ENCODE data around the gene AP2A2. TPM values are rescaled to one million over a fixed set of nuclear protein-coding genes. Genes with fewer than 3 reads are reported as not detected.

The AP2A2 gene
- total RNA-seq, 1 experiment from 2014 or later, result 42.6 TPM

DNA sequence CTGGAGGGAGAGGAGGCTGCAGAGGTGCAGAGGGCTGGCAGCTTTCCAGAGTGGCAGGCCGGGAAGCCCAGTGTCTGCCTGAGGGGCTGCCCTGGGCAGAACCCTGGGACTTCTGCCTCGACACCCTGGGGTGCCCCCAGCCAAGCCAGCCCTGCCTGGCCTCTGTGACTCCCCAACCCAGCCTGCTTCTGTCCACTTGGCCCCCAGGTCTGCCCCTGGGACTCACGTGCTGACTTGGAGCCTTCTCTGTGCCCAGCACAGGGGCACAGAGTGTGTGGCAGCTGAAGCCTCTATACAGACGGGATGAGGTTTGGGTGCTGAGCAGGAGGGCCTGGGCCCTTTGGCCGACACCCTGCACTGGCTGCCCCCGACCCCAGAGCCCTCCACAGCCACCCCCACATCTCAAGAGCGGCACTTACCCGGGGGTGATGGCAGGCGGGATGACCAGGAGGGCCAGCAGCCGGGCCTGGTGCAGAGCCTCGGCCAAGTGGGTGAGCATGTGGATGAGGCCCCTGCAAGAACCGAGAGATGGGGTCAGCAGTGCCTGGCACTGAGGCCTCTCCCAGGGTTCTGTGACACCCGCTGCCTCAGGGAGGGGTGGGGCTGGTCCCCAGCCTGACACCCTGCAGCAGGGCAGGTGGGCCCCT lies 32.5 kb upstream of the AP2A2 start:
- DNase-seq, result no peak
- no peak overlapping the region for H3K27ac ChIP-seq
- peaks cover 33% of the 10 kb centered on the region for H3K4me1 ChIP-seq
- H3K4me3 ChIP-seq, result no peak overlapping the region
- H3K36me3 ChIP-seq, result no peaks in the 10 kb centered on the region
- H3K9me3 ChIP-seq (replicated peaks), result no peaks in the 10 kb centered on the region
- no peaks in the 10 kb centered on the region for H3K27me3 ChIP-seq

DNA sequence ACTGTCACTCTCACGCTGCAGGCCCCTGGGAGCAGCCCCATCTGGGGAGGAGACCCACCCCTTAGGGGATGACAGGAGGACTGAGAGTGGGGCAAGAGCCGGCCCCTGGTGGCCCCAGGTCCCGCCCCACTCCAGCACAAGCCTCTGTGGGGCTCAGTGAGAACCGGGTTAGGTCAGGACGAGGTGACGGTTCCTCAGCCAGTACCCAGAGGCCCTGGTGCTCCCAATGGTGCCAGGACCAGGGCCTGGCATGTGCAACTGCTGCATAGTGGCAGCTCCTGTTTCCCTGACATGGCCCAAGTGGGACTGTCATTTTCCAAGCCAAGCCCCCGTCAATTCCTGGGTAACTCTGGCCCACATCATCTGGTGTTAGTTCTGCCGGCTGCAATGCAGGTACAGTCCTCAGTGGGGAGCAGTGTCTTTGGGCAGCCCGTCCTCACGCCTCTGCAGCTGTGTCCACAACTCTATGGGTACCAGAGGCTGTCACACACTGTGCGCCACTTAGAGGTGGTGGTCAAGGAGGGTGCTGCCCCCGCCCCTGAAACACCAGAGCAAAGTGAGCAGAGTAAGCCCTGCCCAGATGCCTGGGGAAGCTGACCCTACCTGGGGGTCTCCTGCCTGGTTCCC lies 31.0 kb upstream of the AP2A2 start:
- H3K27ac ChIP-seq, result no peak overlapping the region
- no peak for DNase-seq
- H3K9me3 ChIP-seq (replicated peaks), result no peaks in the 10 kb centered on the region
- peaks cover 12% of the 10 kb centered on the region; the same call in 1 of the 2 replicates for H3K36me3 ChIP-seq
- H3K4me1 ChIP-seq, result peaks cover 24% of the 10 kb centered on the region
- H3K4me3 ChIP-seq, result no peak overlapping the region
- H3K27me3 ChIP-seq, result no peaks in the 10 kb centered on the region

DNA sequence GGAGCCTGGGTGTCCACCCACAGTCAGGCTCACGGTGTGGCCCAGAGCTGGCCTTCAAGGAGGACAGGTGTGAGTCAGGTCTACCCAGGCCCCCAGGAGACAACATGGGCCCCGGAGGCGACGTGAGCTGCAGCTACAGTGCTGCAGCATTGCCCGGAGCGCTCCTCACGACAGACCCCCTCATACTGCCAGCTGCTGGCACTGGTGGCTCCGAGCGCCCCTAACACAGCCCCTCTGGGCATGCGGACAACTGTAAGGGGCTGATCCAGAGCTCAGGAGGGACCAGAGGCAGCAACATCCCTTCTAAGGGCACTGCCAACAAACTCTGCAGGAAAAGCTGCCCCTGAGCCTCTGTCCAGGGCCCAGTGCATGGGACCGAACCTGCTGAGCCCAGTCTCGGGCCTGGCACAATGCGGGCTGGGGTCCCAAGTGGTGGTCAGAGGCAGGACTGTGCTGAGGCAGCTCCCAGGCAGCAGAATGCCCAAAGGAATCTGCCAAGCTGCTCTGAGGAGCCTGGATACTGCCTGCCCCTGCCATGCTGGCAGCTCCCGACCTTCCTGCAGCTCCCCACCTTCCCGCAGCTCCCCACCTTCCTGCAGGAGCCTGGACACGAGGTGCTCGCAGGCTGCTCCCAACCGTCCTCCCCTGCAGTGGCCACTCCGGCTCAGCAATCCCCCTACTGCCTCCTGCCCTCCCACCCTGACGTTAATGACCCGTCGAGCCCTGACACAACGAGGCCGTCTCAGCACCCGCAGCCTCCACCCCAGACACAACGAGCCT lies 30.1 kb upstream of the AP2A2 start:
- Histone ChIP-seq H3K4me1 (peaks cover 16% of the 10 kb centered on the region), H3K36me3 (peaks cover 20% of the 10 kb centered on the region; the same call in 1 of the 2 replicates), H3K9me3 (replicated peaks) (no peaks in the 10 kb centered on the region), H3K27ac (no peak overlapping the region), H3K4me3 (no peak overlapping the region), H3K27me3 (no peaks in the 10 kb centered on the region)
- no peak for DNase-seq

DNA sequence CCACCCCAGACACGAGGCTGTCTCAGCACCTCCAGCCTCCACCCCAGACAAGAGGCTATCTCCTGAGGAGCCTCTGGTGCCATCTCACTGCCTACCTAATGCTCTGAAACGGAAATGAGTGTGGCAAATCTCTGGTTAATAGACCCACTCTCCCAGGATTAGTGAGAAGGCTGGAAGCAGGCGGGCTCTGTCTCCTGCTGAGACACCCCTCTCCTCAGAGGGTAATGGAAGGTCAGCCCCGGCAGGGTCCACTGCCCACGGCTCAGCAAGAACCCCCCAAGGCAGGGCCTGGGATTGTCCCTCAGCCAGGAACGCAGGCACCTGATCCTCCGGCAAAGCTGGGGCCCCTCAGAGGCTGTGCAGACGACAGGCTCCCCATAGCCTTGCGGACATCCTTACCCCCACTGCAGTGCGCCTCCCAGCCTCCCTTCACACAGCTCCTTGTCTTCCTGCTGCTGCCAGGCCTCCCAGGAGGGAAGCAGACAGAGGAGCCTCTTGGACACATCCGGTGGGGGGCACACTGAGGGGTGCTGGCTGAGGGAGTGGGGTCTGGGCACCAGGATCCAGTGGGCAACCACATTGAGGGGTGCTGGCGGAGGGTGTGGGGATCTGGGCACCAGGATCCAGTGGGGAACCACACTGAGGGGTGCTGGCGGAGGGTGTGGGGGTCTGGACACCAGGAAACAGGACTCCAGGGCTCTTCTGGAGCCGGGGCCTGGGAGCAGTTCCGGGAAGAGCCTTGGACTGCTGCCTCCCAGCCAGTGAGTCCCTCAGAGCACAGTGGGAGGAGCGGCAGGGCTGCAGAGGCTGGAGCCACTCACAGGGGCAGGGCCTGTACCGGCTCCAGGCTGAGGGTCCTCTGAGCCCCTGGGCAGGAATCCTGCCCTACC lies 28.2 kb upstream of the AP2A2 start:
- Histone ChIP-seq H3K9me3 (replicated peaks) (no peaks in the 10 kb centered on the region), H3K36me3 (peaks cover 26% of the 10 kb centered on the region; the same call in 1 of the 2 replicates), H3K27ac (no peak overlapping the region)

DNA sequence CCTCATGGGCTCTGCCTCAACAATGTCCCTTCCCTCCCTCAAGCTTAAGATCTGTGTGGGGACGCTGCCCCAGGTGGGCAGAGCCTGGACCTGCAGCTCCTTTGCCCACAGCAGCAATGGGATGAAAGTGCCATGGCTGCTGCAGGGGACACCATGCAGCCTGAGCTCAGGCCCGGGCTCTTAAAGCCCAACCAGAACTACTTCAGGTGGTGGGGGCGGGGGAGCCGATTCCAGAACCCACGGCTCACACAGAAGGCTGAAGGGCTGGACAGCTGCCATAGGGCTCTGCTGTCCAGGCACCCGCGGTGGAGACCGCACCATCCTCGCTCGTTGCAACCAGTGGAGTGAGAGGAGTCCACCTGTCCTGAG lies 27.5 kb upstream of the AP2A2 start:
- no peak overlapping the region for H3K27ac ChIP-seq
- DNase-seq, result peak; percentile 42 to 60
- peaks cover 29% of the 10 kb centered on the region; the same call in 1 of the 2 replicates for H3K36me3 ChIP-seq

More for the DNA sequence above, 28.2 kb upstream of the AP2A2 start:
- no peak overlapping the region for H3K4me3 ChIP-seq
- no peak for DNase-seq
- H3K4me1 ChIP-seq, result no peaks in the 10 kb centered on the region; the same call in 1 of the 2 replicates
- H3K27me3 ChIP-seq, result no peaks in the 10 kb centered on the region

DNA sequence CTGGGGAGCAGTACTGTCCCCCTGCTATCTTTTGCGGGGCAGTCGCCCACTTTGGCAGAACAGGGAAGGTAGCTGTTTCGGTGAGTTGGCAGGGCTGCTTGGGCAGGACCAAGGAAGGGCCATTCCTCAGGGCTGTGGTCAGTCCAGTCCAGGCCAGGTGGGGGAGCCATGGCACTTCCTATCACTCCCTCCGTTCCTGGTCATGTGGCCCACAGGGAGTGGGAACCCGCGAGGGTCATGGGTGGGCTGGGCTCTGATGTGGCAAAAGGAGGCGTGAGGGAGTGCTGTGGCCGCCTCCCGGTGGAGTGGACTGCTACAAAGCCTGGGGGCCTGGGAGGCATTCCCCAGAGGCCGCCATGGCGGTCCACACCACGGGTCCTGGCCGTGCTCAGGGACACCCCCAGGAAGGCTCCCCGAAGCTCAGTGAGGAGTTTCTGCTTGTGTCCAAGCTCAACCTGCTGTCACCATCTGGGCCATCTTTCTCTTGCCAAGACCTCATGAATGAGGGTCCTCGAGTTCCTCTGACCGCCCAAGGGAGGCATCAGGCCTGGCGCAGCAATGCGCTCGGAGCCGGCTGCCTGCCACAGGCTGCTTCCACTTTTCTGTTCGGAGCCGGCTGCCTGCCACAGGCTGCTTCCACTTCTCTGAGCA lies 27.0 kb upstream of the AP2A2 start:
- H3K4me3 ChIP-seq, result no peak overlapping the region
- no peak overlapping the region for H3K27ac ChIP-seq
- H3K9me3 ChIP-seq (replicated peaks), result no peaks in the 10 kb centered on the region
- H3K36me3 ChIP-seq, result peaks cover 29% of the 10 kb centered on the region; the same call in 1 of the 2 replicates
- no peaks in the 10 kb centered on the region for H3K27me3 ChIP-seq
- peak; percentile 42 to 48 for DNase-seq
- H3K4me1 ChIP-seq, result no peaks in the 10 kb centered on the region

More for the DNA sequence above, 27.5 kb upstream of the AP2A2 start:
- no peaks in the 10 kb centered on the region for H3K9me3 ChIP-seq (replicated peaks)
- no peaks in the 10 kb centered on the region for H3K27me3 ChIP-seq
- no peaks in the 10 kb centered on the region for H3K4me1 ChIP-seq
- H3K4me3 ChIP-seq, result no peak overlapping the region

DNA sequence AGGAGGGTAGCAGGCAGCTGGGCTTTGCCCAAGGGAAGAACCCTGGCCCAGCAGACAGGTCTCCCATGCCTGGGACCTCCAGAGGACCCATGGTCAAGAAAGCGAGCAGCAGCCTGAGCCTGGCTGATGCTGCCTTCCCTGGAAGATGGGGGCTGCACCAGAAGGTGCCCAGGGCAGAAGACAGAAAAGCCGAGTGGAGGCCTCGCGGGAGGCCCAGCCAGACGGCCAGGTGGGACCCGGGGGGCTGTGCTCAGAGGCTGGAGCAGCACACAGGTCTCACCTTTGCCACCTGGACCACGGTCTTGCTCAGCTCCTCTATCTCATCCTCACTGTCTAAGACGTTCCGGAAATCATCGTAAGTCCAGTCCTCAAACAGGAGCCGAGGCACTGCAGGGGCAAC lies 25.9 kb upstream of the AP2A2 start:
- peaks cover 36% of the 10 kb centered on the region; the same call in 1 of the 2 replicates for H3K36me3 ChIP-seq

DNA sequence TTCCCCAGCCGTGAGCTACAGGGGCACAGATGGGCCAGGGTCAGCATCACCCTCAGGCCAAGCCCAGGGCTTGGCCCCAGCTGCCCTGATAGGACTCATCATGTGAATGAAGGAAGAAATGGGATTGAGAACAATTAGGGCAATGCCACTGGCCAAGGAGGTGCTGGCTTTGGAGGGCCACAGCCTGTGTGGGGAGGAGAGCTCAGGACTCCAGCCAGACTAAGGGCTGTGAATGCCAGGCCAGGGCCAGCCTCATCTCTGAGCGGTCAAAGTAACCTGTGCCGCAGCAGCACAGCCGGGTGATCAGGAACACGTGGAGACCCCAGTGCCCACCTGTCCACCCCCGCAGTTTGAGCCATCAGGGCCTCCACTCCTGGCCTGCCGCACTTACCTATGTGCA lies 25.1 kb upstream of the AP2A2 start:
- H3K4me3 ChIP-seq, result no peak overlapping the region
- H3K4me1 ChIP-seq, result no peaks in the 10 kb centered on the region
- peaks cover 36% of the 10 kb centered on the region; the same call in 1 of the 2 replicates for H3K36me3 ChIP-seq
- no peak overlapping the region for H3K27ac ChIP-seq
- no peak for DNase-seq
- no peaks in the 10 kb centered on the region for H3K9me3 ChIP-seq (replicated peaks)
- no peaks in the 10 kb centered on the region for H3K27me3 ChIP-seq

More for the DNA sequence above, 25.9 kb upstream of the AP2A2 start:
- no peak for DNase-seq
- Histone ChIP-seq H3K27ac (no peak overlapping the region), H3K4me1 (no peaks in the 10 kb centered on the region), H3K27me3 (no peaks in the 10 kb centered on the region), H3K4me3 (no peak overlapping the region), H3K9me3 (replicated peaks) (no peaks in the 10 kb centered on the region)

DNA sequence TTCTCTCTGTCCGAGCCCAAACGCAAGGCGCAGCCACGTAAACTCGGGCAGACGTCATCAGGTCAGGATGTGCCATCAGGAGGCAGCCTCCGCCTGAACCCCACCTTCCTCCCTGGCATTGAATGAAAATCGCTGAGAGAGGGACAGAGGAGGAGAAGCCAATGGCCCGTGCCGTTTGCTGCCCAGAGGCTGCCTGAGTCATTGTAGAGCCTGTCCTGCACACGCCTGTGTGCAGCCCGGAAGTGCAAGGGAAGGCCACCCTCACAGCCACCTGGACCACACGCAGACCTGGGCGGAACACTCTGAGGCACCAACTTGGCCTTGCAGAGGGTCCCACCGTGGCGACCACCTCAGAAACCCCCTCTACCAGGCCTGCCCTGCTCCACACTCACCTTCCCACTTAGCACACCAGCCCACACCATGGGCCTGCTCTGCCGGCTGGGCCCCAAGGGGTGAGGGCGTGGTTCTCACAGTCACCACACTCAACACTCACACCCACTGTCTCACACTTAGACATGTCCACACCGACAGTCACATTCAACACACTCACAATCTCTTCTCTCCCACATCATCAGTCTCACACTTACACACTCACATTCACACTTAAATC lies 24.1 kb upstream of the AP2A2 start:
- Histone ChIP-seq H3K27me3 (no peaks in the 10 kb centered on the region), H3K4me1 (no peaks in the 10 kb centered on the region), H3K4me3 (no peak overlapping the region), H3K9me3 (replicated peaks) (no peaks in the 10 kb centered on the region), H3K27ac (no peak overlapping the region), H3K36me3 (peaks cover 36% of the 10 kb centered on the region; the same call in 1 of the 2 replicates)
- no peak for DNase-seq

DNA sequence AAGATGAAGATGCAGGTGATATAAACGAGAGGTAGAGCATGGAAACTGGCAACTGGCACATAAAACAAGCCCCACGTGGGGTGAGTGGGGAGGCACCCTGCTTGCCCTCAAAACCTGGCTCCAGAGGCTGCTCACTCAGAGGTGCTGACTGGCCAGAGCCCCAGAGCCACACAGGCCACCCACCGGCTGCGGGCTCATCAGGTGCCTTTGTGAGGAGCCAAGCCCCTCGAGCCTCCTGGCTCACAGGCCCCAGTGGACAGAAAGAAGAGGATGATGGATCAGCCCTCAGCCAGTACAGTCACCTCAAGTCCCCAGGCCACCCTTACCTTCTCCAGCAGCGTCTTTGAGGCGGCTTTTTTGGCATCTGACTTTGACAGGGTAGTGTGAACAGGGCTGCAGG lies 21.3 kb upstream of the AP2A2 start:
- H3K9me3 ChIP-seq (replicated peaks), result no peaks in the 10 kb centered on the region
- H3K4me1 ChIP-seq, result no peaks in the 10 kb centered on the region
- H3K4me3 ChIP-seq, result no peak overlapping the region
- no peaks in the 10 kb centered on the region for H3K27me3 ChIP-seq
- H3K27ac ChIP-seq, result no peak overlapping the region
- H3K36me3 ChIP-seq, result peaks cover 29% of the 10 kb centered on the region; the same call in 1 of the 2 replicates
- DNase-seq, result no peak

DNA sequence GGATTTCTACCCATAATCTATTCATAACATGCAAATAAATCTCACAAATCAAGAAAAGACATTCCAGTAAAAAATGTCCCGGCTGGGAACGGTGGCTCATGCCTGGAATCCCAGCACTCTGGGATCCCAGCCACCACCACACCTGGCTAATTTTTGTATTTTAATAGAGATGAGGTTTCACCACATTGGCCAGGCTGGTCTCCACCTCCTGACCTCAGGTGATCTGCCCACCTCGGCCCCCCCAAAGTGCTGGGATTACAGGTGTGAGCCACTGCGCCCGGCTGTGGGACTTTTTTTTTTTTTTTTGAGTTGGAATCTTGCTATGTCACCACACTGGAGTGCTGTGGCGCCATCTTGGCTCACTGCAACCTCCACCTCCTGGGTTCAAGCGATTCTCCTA lies 19.7 kb upstream of the AP2A2 start:
- H3K36me3 ChIP-seq, result peaks cover 17% of the 10 kb centered on the region; the same call in 1 of the 2 replicates

DNA sequence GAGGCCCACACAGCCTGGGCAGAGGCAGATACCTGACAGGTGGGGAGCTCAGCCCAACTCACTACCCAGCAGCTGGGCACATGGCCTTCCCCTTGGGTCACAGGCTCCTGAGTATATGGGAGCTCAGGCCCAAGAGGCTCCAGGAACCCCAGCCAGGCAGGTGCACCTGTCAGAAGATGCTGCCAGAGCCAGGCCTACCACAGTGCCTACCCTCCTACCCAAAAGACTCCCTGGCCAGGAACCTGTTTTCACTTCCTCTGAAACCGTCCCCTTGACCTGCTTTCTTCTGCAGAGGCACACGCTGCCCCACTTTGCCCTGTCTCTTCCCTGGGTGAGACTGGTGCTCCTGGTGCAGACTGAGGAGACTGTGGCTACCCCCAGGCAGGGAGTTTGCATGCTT lies 18.0 kb upstream of the AP2A2 start:
- peaks cover 13% of the 10 kb centered on the region; the same call in 1 of the 2 replicates for H3K36me3 ChIP-seq
- H3K4me3 ChIP-seq, result no peak overlapping the region
- no peaks in the 10 kb centered on the region for H3K4me1 ChIP-seq
- no peak overlapping the region for H3K27ac ChIP-seq
- no peak for DNase-seq
- no peaks in the 10 kb centered on the region for H3K27me3 ChIP-seq
- no peaks in the 10 kb centered on the region for H3K9me3 ChIP-seq (replicated peaks)

More for the DNA sequence above, 19.7 kb upstream of the AP2A2 start:
- no peak for DNase-seq
- Histone ChIP-seq H3K27ac (no peak overlapping the region), H3K27me3 (no peaks in the 10 kb centered on the region), H3K4me3 (no peak overlapping the region), H3K4me1 (no peaks in the 10 kb centered on the region), H3K9me3 (replicated peaks) (no peaks in the 10 kb centered on the region)

DNA sequence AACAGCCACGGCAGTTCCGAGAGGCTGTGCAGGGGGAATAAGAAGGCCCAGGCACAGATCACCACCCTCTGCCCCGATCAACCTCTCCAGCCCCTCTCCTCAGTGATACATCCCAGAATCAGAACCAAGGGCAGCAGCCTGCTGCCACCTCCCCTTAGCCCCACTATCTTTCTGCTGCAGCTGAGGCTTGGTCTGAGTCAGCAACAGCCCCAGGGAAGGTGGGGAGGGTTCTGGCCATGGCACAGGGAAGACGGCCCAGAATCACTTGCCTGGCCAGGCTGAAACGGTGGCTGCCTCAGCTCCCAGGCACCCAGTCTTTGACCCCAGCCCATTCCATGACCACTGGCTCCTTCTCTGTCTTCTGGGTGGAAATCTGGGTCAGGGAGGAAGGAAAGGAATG lies 17.4 kb upstream of the AP2A2 start:
- H3K9me3 ChIP-seq (replicated peaks), result no peaks in the 10 kb centered on the region
- no peaks in the 10 kb centered on the region for H3K4me1 ChIP-seq
- H3K36me3 ChIP-seq, result peaks cover 11% of the 10 kb centered on the region; the same call in 1 of the 2 replicates
- H3K27ac ChIP-seq, result no peak overlapping the region
- no peak for DNase-seq
- no peaks in the 10 kb centered on the region for H3K27me3 ChIP-seq
- H3K4me3 ChIP-seq, result no peak overlapping the region

Measured in SJCRH30 (cell line).